SH-SY5Y (cell line): ENCODE results near the gene KIF13A.

Experiments used
- GATA2 ChIP-seq: IDR thresholded peaks from 2 replicates; pipeline ENCODE4 v1.6.1; 2011; ENCODE audit warnings: mild to moderate bottlenecking, low read depth, low read length
- GATA3 ChIP-seq: IDR thresholded peaks from 2 replicates; pipeline ENCODE4 v1.6.1; 2011; ENCODE audit warnings: low read depth, mild to moderate bottlenecking, low read length, moderate library complexity

GRCh38 chr6:17971128-17972073 lies 16.0 kb downstream of the KIF13A start:
- TF ChIP-seq GATA2 (no peak), GATA3 (no peak)
